GM12865 (cell line): Measurements from ENCODE around the gene FBXO7.

Experiments
- DNase-seq: peaks from one replicate; pipeline ENCODE4 v3.0.0; 2010; ENCODE audit warnings: low read depth
- H3K4me3 ChIP-seq: 2 replicates; pipeline ENCODE4 v1.5.1; 2011; ENCODE audit warnings: mild to moderate bottlenecking, low read depth, low read length, control low read depth
- CTCF ChIP-seq: IDR thresholded peaks from 2 replicates; pipeline ENCODE4 v1.5.1; 2011; ENCODE audit warnings: low read length, control low read depth, low read depth, inconsistent platforms; ENCODE audit not compliant: insufficient read depth; ENCODE audit errors: missing control alignments

Gene FBXO7

DNA sequence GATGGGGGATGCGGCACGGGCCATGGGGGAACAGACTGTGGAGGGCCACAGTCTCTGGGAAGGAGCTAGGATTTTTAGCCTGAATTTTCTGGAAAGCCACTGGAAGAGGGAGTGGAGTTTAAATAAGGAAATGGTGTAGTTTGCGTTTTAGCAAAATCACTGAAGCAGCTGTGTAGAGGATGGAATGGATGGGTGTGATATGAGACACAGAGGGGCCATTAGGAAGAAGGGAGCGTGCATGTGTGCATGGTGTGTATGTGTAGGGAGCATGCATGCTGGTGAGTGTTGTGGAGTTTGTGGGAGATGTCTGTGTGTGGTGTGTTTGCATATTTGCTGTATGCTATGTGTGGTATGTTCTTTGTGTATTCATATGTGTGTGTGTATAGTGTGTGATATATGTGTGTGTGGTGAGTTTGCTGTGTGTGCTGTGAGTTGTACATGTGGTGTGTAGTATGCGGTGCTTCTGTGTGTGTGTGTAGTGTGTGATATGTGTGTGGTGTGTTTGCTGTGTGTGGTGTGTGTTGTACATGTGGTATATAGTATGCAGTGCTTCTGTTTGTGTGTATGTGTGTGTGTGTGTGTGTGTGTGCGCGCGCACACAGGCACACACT lies 67.6 kb downstream of the FBXO7 start:
- no peak for TF ChIP-seq CTCF
- H3K4me3 ChIP-seq: no peak overlapping the region
- DNase-seq: no peak

DNA sequence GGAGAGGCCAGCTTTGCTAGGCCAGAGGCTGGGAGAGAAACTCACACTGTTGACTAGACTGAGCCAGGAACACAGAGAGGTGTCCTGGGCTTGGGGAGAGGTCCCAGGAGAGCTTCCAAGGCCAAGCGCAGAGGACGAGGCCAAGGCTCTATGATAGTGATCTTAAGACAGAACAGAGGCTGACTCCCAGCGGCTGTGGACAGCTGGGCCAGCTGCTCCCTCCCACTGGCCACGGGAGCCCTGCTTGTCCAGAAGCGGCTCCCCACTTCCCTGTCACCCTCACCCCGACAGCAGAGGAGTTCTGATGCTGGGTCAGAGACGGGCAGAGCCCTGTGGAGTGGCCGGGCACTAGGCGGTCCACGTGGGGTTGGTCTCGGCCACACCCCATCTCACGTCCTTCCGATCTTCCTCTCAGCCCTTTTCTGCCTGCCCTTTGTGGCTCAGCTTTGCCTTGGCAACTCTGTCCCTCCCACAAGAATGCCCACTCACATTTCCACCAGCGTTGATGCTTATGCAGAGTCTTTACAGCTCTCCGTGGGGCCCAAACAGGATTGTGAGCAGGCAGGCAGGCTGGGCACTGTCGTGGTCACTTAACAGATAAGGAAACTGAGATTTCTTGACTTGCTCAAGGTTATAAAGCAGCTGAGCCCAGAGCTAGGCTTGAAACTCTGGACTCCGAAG lies 68.2 kb downstream of the FBXO7 start:
- TF ChIP-seq CTCF: no peak
- no peak for DNase-seq

GRCh38 chr22:32544953-32545558 lies 70.4 kb downstream of the FBXO7 start:
- DNase-seq: no peak
- no peak overlapping the region for H3K4me3 ChIP-seq
- TF ChIP-seq CTCF: no peak

More for the DNA sequence above, 68.2 kb downstream of the FBXO7 start:
- H3K4me3 ChIP-seq: no peak overlapping the region

- no peak for TF ChIP-seq CTCF
- DNase-seq: no peak
- H3K4me3 ChIP-seq: no peak overlapping the region
Observed at GRCh38 chr22:32545801-32546200, 71.2 kb downstream of the FBXO7 start.

GRCh38 chr22:32546496-32546895 lies 71.9 kb downstream of the FBXO7 start:
- DNase-seq: no peak
- no peak for TF ChIP-seq CTCF
- no peak overlapping the region for H3K4me3 ChIP-seq

GRCh38 chr22:32546935-32547334 lies 72.3 kb downstream of the FBXO7 start:
- H3K4me3 ChIP-seq: no peak overlapping the region
- no peak for DNase-seq
- TF ChIP-seq CTCF: no peak
